H1 (cell line): ENCODE results near the gene SEC24A. TPM values are rescaled to one million over a fixed set of nuclear protein-coding genes. Genes with fewer than 3 reads are reported as not detected.

Experiments used
- polyA plus RNA-seq, 7 experiments: library from polyadenylated mRNA; depleted of rRNA in 3 of 7; stranded (reverse) in 5 of 7; unstranded in 2 of 7; fragments of >200 nt in 5 of 7; fragments of 200-250 nt in 2 of 7; gene quantifications; 1 replicate in 5 of 7; 2 replicates in 1 of 7; 4 replicates in 1 of 7; pipeline versions ENCODE4 v1.2.1 to v1.2.3, GENCODE V29; 2011 to 2013; ENCODE audit warnings: missing spikeins in 2 of 7, mixed read lengths in 2 of 7
- small RNA-seq: library from polyadenylated mRNA; stranded (forward); fragments of <200 nt; extraction: miRNeasy Mini kit (QIAGEN cat#:217004); gene quantifications from one replicate; pipeline ENCODE3, GENCODE V24; 2013; ENCODE audit not compliant: insufficient read depth
- total RNA-seq: library from RNA; stranded (reverse); fragmentation: NEBNext Ultra II Directional; extraction: Animal tissue kit (Norgen Biotek cat#: 25700); gene quantifications from 2 replicates; pipeline ENCODE4 v1.2.1, GENCODE V29; 2021

SEC24A gene
- total and polyA plus RNA-seq, 2 of the 8 experiments (the other 6 are each of a cell fraction or from before 2014, with no cell fraction given) = 18.8 to 33.7 TPM

Small RNAs within 50 kb of the gene (small RNA-seq; reads per million reads assigned to genes)
- gene RNU6-1164P (not detected), gene RNU6-1311P (not detected), gene RNU6-757P (not detected)

Other genes starting within 250 kb of the SEC24A start
- gene CDKN2AIPNL, start 236.9 kb upstream of the SEC24A start, total RNA-seq = 54.3 and 56.3 TPM in 2 replicates
- gene CDKN2AIPNL, start 236.9 kb upstream of the SEC24A start, polyA plus RNA-seq (2011; rRNA removed) = 31.2 and 40.0 TPM in 2 replicates
- gene JADE2, start 123.1 kb upstream of the SEC24A start, total RNA-seq = 55.8 and 59.4 TPM in 2 replicates
- gene JADE2, start 123.1 kb upstream of the SEC24A start, polyA plus RNA-seq (2011; rRNA removed) = 19.2 and 21.9 TPM in 2 replicates
- gene SAR1B, start 16.0 kb upstream of the SEC24A start, total RNA-seq = 36.3 and 37.5 TPM in 2 replicates
- gene SAR1B, start 16.0 kb upstream of the SEC24A start, polyA plus RNA-seq (2011; rRNA removed) = 7.1 and 9.1 TPM in 2 replicates
- 42.0 and 42.8 TPM in 2 replicates for gene CAMLG, start 89.8 kb downstream of the SEC24A start, total RNA-seq
- gene CAMLG, start 89.8 kb downstream of the SEC24A start, polyA plus RNA-seq (2011; rRNA removed) = 10.8 and 12.3 TPM in 2 replicates
- gene DDX46, start 110.0 kb downstream of the SEC24A start, total RNA-seq = 100.0 and 110 TPM in 2 replicates
- gene DDX46, start 110.0 kb downstream of the SEC24A start, polyA plus RNA-seq (2011; rRNA removed) = 17.2 and 22.6 TPM in 2 replicates
- 19.6 and 20.2 TPM in 2 replicates for gene C5orf24, start 197.2 kb downstream of the SEC24A start, total RNA-seq
- gene C5orf24, start 197.2 kb downstream of the SEC24A start, polyA plus RNA-seq (2011; rRNA removed) = 6.0 and 11.1 TPM in 2 replicates
- 30.8 and 34.5 TPM in 2 replicates for gene TXNDC15, start 225.6 kb downstream of the SEC24A start, total RNA-seq
- 20.1 and 22.8 TPM in 2 replicates for gene TXNDC15, start 225.6 kb downstream of the SEC24A start, polyA plus RNA-seq (2011; rRNA removed)